Muscle layer of duodenum (tissue), 2 donors: ENCODE results near the gene RAC3.

Experiments used
- H3K27ac ChIP-seq: one replicate; pipeline ENCODE4 v1.7.0; 2013; ENCODE audit warnings: mild to moderate bottlenecking, low read length
- H3K27me3 ChIP-seq: one replicate; pipeline ENCODE4 v1.7.0; 2013; ENCODE audit warnings: low read depth, mild to moderate bottlenecking, control low read depth, low read length
- H3K36me3 ChIP-seq, 2 donors: one replicate each; pipeline ENCODE4 v1.7.0; 2013; ENCODE audit warnings: low read length in 2 of 2, control low read depth in 1 of 2, mild to moderate bottlenecking in 1 of 2; ENCODE audit not compliant: insufficient read depth in 2 of 2, control insufficient read depth in 1 of 2
- H3K4me1 ChIP-seq, 2 donors: one replicate each; pipeline ENCODE4 v1.7.0; 2013; ENCODE audit warnings: low read length in 2 of 2, mild to moderate bottlenecking in 2 of 2, control low read depth in 1 of 2, moderate library complexity in 1 of 2; ENCODE audit not compliant: insufficient read depth in 2 of 2, control insufficient read depth in 1 of 2
- H3K4me3 ChIP-seq, 2 donors: one replicate each; pipeline ENCODE4 v1.7.0; 2013; ENCODE audit warnings: low read length in 2 of 2, low read depth in 1 of 2, mild to moderate bottlenecking in 1 of 2
- H3K9me3 ChIP-seq, 2 donors: one replicate each; pipeline ENCODE4 v1.7.0; 2013; ENCODE audit warnings: low read length in 2 of 2, control low read depth in 1 of 2, mild to moderate bottlenecking in 1 of 2; ENCODE audit not compliant: control insufficient read depth in 1 of 2
- donor health status: healthy.

Gene RAC3

DNA sequence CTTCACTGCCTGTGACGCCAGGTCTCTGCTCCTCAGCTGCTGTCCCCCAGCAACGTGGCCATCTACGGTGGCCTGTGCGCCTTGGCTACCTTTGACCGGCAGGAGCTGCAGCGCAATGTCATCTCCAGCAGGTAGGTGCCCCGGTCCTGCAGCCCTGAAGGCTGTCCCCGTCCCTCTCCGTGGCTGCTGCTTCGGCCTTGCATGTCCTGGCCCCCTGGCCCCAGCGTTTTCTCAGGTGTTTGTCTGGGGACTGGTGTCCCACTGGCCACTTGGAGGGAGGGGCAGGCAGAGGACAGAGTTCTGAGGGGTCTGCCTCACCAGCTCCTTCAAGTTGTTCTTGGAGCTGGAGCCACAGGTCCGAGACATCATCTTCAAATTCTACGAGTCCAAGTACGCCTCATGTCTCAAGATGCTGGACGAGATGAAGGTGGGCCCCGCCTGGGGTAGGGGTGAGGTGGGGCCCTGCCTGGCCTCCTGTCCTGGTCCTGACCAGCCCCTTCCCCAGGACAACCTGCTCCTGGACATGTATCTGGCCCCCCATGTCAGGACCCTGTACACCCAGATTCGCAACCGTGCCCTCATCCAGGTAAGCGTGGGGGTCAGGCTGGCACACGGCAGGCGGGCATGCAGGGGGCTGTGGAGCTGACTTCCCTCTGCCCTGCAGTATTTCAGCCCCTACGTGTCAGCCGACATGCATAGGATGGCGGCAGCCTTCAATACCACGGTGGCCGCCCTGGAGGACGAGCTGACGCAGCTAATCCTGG lies 24.7 kb downstream of the RAC3 start:
- Histone ChIP-seq H3K27ac (no peak overlapping the region), H3K36me3 (peaks cover 11 to 74% of the 10 kb centered on the region in 2 donors), H3K4me3 (no peak overlapping the region), H3K27me3 (no peaks in the 10 kb centered on the region), H3K9me3 (no peaks in the 10 kb centered on the region), H3K4me1 (peaks cover 0 to 17% of the 10 kb centered on the region in 2 donors)

DNA sequence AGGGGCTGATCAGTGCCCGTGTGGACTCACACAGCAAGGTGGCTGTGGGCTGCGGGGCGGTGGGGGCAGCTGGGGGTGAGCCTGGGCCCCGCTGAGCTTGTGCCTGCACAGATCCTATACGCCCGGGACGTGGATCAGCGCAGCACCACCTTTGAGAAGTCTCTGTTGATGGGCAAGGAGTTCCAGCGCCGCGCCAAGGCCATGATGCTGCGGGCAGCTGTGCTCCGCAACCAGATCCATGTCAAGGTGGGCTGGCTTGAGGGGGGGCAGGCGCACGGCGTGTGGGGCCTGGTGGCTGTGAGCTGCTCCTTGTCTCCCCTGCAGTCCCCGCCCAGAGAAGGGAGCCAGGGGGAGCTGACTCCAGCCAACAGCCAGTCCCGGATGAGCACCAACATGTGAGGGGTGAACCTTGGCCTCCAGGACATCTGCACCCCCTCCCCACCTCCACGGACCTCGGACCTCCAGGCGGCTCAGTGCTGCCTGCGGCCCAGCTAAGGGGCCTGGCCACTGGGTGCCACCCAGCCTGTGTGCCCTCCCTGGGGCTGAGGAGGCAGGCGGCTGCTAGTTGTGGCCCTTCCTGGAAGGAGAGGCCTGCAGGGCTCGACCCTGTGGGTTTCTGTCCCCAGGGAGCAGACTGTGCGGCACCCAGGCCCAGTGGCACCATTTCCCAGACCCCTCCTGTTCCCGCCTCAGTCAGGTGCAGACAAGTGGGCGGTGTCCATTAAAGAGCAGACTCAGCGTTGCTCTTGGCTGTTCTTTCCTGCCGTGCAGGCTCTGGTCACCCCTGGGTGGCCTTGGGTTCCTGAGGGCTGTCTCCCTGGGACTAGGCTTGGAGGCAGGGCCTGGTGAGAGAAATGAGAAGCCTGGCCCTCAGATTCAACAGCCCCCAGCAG lies 25.5 kb downstream of the RAC3 start:
- Histone ChIP-seq H3K36me3 (peaks cover 11 to 81% of the 10 kb centered on the region in 2 donors), H3K4me3 (no peak overlapping the region), H3K27me3 (no peaks in the 10 kb centered on the region), H3K27ac (no peak overlapping the region), H3K4me1 (peaks cover 0 to 17% of the 10 kb centered on the region in 2 donors), H3K9me3 (no peaks in the 10 kb centered on the region)

DNA sequence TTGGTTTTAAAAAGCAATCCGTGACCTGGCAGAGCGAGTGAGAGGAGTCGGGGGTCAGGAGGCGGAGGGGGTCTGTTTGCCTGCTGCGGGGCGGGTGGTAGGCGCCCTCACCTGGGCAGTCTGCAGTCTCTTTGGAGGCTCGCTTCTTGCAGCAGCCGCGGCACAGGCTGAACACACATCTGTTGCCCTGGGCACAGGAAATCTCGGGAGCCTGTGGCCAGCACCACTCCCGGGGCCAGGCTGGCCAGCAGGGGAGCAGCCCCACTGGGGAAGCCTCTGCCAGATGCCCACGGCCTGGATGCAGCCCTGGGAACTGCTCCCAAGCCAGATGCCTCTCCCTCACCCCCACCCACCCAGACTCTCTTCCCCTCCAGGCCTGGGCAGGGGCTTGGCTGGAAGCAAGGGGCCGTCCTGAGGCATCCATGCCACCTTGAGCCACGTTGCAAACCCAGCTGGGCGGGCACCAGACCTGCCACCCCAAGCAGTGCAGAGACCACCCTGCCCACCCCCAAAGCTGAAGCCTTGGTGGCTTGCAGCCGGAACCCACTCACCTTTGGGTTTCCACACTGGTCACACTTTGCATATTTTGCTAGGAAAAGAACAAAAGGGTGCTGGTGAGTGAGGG lies 26.9 kb downstream of the RAC3 start:
- Histone ChIP-seq H3K9me3 (no peaks in the 10 kb centered on the region), H3K27me3 (no peaks in the 10 kb centered on the region), H3K36me3 (peaks cover 20 to 93% of the 10 kb centered on the region in 2 donors), H3K4me3 (no peak overlapping the region), H3K27ac (no peak overlapping the region), H3K4me1 (peaks cover 0 to 8% of the 10 kb centered on the region in 2 donors)

DNA sequence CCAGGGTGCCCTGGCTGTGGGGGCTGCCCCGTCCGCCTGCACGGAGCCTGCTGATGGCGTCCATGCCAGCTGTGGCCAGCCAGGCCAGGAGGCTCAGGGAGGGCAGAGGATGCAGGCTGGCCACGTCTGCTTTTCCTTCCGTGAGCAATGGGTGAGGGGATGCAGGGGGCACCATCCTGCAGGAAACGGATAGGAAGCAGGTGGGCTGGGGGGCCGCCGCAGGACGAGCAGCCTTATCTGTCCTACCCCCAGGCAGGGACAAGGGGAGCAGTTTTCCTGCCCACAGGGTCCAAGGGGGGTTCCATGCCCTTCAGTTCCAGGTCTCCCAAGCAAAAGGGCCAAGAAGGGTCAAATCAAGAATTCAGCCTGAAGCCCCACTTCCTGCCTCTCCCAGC lies 27.4 kb downstream of the RAC3 start:
- no peaks in the 10 kb centered on the region for H3K9me3 ChIP-seq
- H3K27me3 ChIP-seq = no peaks in the 10 kb centered on the region
- peaks cover 0 to 9% of the 10 kb centered on the region in 2 donors for H3K4me1 ChIP-seq
- H3K27ac ChIP-seq = no peak overlapping the region
- H3K36me3 ChIP-seq = peaks cover 20 to 92% of the 10 kb centered on the region in 2 donors
- no peak overlapping the region for H3K4me3 ChIP-seq

DNA sequence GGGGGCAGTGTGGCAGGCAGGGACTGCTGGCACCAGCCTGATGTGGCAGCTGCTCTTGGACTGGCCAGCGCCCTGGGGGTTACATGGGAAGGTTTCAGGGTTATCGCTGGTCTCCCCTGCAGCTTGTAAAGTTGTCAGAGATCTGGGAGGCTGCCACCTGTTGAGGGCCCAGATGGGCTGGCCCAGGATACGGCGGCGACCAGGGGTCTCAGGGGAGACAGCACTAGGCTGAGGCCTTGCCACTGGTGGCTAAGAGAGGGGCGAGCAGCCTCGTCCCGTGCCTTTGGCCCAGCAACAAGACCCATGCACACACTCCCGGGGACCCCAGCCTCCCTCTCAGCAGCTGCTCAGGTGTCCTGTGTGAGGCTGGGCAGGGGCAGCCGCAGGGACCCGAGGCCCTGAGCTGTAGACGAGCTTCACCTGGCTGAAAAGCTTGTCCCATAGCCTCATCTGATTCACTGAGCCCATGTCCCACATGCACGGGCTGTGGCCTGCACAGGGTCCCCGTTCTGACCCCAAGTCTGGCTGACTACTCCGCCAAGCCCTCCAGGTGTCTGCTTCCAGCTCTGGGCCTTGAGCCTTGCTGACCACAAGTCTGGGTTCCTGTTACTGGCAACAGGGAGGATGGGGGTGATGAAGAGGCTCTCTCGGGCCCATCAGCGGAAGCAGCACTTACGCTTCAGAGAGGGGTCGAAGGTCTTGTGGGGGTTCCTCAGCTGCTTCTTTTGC lies 28.0 kb downstream of the RAC3 start:
- H3K4me3 ChIP-seq = no peak overlapping the region
- H3K4me1 ChIP-seq = peaks cover 1 to 15% of the 10 kb centered on the region in 2 donors
- no peak overlapping the region for H3K27ac ChIP-seq
- no peaks in the 10 kb centered on the region for H3K9me3 ChIP-seq
- peaks cover 20 to 92% of the 10 kb centered on the region in 2 donors for H3K36me3 ChIP-seq
- no peaks in the 10 kb centered on the region for H3K27me3 ChIP-seq

DNA sequence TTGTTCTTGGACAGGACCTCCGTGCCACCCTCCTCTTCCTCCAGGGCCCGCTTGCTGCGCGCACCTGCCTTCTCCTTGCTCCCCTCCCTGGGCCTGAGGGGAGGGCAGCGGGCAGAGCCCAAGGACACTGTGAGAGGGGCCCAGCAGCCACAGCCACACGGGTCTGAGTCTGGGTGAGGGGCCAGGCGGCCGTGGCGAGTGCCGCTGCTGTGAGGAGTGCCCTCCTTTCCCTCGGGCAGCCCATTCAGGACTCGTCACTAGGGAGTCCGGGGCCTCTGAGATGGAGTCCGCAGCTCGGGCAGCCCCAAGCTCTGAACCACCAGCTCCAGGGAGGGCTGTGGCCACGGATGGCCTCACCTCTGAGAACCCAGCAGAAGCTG lies 28.5 kb downstream of the RAC3 start:
- no peak overlapping the region for H3K27ac ChIP-seq
- peaks cover 3 to 20% of the 10 kb centered on the region in 2 donors for H3K4me1 ChIP-seq
- no peaks in the 10 kb centered on the region for H3K9me3 ChIP-seq
- peaks cover 20 to 88% of the 10 kb centered on the region in 2 donors for H3K36me3 ChIP-seq
- H3K27me3 ChIP-seq = no peaks in the 10 kb centered on the region
- no peak overlapping the region for H3K4me3 ChIP-seq

DNA sequence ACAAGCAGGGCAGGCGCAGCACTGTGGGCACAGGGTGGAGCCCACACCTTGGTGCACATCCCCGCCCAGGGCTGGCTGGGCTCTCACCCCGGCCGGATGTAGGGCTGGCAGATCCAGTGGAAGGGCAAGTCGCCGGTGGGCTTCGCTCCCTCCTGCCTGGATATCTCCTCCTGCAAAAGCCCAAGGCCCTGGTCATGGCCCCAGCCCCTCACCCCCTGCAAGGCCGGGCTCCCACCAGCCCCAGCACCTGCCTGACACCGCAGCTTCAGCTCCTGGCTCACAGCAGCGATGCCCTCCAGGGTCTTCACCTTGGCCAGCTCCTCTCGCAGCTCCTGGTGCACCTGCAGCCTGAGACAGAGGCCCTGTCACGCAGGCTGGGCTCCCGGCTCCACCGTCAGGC lies 29.1 kb downstream of the RAC3 start:
- Histone ChIP-seq H3K27me3 (no peaks in the 10 kb centered on the region), H3K27ac (no peak overlapping the region), H3K4me1 (peaks cover 3 to 24% of the 10 kb centered on the region in 2 donors), H3K9me3 (no peaks in the 10 kb centered on the region), H3K36me3 (peaks cover 20 to 82% of the 10 kb centered on the region in 2 donors), H3K4me3 (no peak overlapping the region)

DNA sequence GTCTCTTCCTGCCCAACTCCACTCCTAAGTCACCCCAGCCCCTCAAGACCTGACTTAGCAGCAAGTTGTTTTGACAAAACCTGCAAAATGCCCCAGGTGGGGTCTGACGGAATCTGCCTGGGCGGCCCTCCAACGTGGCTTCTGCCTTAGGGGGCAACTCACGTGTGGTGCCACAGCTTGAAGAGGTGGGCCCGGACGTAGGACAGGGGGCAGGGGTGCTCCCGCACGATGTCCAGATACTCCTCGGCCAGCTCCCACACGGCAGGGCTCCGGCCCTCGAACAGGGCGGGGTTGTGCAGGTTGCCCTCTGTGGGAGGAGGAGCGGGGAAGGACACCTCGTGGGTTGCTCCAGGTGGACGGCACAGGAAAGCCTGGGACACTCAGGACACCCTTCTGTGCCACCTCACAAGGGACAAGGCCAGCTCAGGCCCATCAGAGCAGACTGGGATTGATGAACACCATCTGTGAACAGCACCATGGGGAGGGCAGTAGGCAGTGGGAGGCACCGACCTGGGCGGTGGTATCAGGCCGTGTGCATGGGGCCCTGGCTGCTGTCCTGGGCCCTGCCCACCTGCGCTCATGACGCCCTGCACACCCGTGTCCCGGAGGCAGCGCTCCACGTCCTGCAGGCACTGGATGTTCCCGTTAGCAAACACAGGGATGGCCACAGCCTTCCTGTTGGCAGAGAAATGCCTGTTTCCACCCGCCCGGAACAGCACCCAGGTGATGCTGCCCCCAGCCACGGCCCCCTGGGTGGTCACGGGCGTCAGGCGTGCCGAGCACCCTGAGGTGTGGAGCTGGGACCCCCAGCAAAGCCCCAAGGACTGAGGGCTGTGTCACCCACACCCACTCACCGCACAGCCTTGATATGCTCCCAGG lies 29.8 kb downstream of the RAC3 start:
- peaks cover 3 to 27% of the 10 kb centered on the region in 2 donors for H3K4me1 ChIP-seq
- H3K27me3 ChIP-seq = no peaks in the 10 kb centered on the region
- H3K36me3 ChIP-seq = peaks cover 20 to 75% of the 10 kb centered on the region in 2 donors
- no peaks in the 10 kb centered on the region for H3K9me3 ChIP-seq
- H3K27ac ChIP-seq = no peak overlapping the region
- no peak overlapping the region for H3K4me3 ChIP-seq

DNA sequence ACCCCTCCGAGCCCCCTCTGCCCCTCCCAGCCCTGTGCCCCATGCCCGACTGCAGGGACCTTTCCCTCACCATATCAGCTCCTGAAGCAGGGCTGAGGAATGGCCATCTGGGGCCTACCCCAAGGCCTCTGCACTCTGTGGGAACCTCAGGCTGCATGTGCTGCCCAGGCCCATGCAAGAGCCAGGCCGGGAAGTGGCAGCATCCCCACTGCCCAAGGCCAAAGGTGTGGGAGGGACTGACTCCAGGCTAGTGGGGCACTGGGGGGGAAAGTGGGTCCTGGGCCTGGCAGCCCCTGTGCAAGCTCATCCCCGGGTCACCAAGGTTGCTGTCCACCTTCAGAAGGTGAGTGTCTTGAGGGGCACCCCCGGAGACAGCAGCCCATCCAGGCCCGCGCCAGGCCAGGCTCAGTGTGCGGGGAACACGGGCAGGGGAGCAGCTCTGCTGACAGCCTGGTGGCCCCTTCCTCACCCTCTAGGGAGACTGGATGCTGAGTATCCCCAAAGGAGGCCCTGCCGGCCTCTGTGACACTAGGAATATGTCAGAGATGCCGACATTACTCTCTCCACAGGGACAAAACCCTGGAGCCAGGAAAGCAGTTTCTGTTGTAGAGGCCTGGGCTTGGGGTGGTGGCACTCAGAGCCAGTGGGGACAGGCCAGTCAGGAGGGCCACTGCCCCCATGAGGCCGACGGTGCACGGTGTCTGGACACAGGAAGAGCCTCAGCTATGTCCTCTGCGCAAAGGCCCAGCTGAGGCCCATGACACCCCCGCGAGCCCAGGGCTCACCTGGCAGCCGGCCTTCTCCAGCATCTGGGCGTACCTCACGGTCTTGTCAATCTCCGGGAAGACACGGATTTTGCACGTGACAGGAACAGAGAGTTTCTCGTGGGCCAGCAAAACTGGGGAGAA lies 30.9 kb downstream of the RAC3 start:
- peaks cover 3 to 29% of the 10 kb centered on the region in 2 donors for H3K4me1 ChIP-seq
- H3K36me3 ChIP-seq = peaks cover 20 to 65% of the 10 kb centered on the region in 2 donors
- H3K27me3 ChIP-seq = no peaks in the 10 kb centered on the region
- H3K27ac ChIP-seq = no peak overlapping the region
- no peak overlapping the region for H3K4me3 ChIP-seq
- H3K9me3 ChIP-seq = no peaks in the 10 kb centered on the region
